Measurements from ENCODE around the gene ANO4.

DNA sequence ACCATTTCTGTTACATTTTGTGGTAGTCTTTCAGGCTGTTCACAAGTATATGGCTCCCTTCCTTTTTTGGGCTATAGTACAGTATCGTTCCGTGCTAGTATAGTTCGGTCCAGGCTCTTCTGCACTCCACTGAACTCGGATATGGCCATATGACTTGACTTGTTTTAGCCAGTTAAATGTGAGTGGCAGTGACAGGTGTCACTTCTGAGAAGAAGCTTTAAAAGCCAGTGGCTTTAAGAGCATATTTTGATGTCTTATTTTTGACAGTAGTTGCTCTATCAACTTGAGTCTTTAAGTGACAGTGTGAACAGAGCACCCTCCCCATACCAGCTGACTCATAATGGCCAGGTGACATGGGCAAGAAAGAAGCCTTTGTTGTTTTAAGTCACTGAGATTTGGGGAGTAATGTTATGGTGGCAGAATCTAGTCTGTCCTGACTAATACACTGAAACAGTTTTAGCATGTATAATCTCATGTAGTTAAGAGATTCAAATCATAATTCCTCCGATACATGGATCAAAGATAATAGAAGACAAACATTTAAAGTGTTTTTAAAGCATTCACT, 64.6 kb downstream of the ANO4 start:
- TF ChIP-seq ZC3H10 (CRISPR knock-in tag; IDR thresholded peaks at IDR 0.05): no peak
- no peak for TF ChIP-seq ZFP30 (CRISPR knock-in tag; IDR thresholded peaks at IDR 0.05)
- TF ChIP-seq, protein P1, sequence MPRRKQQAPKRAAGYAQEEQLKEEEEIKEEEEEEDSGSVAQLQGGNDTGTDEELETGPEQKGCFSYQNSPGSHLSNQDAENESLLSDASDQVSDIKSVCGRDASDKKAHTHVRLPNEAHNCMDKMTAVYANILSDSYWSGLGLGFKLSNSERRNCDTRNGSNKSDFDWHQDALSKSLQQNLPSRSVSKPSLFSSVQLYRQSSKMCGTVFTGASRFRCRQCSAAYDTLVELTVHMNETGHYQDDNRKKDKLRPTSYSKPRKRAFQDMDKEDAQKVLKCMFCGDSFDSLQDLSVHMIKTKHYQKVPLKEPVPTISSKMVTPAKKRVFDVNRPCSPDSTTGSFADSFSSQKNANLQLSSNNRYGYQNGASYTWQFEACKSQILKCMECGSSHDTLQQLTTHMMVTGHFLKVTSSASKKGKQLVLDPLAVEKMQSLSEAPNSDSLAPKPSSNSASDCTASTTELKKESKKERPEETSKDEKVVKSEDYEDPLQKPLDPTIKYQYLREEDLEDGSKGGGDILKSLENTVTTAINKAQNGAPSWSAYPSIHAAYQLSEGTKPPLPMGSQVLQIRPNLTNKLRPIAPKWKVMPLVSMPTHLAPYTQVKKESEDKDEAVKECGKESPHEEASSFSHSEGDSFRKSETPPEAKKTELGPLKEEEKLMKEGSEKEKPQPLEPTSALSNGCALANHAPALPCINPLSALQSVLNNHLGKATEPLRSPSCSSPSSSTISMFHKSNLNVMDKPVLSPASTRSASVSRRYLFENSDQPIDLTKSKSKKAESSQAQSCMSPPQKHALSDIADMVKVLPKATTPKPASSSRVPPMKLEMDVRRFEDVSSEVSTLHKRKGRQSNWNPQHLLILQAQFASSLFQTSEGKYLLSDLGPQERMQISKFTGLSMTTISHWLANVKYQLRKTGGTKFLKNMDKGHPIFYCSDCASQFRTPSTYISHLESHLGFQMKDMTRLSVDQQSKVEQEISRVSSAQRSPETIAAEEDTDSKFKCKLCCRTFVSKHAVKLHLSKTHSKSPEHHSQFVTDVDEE (CRISPR knock-in tag; IDR thresholded peaks at IDR 0.05): no peak
- TF ChIP-seq, protein P2, sequence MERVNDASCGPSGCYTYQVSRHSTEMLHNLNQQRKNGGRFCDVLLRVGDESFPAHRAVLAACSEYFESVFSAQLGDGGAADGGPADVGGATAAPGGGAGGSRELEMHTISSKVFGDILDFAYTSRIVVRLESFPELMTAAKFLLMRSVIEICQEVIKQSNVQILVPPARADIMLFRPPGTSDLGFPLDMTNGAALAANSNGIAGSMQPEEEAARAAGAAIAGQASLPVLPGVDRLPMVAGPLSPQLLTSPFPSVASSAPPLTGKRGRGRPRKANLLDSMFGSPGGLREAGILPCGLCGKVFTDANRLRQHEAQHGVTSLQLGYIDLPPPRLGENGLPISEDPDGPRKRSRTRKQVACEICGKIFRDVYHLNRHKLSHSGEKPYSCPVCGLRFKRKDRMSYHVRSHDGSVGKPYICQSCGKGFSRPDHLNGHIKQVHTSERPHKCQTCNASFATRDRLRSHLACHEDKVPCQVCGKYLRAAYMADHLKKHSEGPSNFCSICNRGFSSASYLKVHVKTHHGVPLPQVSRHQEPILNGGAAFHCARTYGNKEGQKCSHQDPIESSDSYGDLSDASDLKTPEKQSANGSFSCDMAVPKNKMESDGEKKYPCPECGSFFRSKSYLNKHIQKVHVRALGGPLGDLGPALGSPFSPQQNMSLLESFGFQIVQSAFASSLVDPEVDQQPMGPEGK (CRISPR knock-in tag; IDR thresholded peaks at IDR 0.05; ENCODE audit: borderline replicate concordance): no peak
- no peak for TF ChIP-seq ZFP3 (CRISPR knock-in tag; IDR thresholded peaks at IDR 0.05)
- TF ChIP-seq, protein P3, sequence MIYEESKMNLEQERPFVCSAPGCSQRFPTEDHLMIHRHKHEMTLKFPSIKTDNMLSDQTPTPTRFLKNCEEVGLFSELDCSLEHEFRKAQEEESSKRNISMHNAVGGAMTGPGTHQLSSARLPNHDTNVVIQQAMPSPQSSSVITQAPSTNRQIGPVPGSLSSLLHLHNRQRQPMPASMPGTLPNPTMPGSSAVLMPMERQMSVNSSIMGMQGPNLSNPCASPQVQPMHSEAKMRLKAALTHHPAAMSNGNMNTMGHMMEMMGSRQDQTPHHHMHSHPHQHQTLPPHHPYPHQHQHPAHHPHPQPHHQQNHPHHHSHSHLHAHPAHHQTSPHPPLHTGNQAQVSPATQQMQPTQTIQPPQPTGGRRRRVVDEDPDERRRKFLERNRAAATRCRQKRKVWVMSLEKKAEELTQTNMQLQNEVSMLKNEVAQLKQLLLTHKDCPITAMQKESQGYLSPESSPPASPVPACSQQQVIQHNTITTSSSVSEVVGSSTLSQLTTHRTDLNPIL (CRISPR knock-in tag; IDR thresholded peaks at IDR 0.05; ENCODE audit: low read depth): no peak
- no peak for TF ChIP-seq ISL1 (CRISPR knock-in tag; IDR thresholded peaks at IDR 0.05)
